Adrenal gland (tissue), 12 donors: ENCODE measurements around the gene UBR3. TPM values are rescaled to one million over a fixed set of nuclear protein-coding genes. Genes with fewer than 3 reads are reported as not detected.
"Not testable (repeated sequence)": the region's sequence is repeated elsewhere in the genome, so short reads cannot be mapped to it uniquely, and the experiment has no call there.

ENCODE experiments used
- DNase-seq, 7 donors: peaks; one replicate each; pipeline ENCODE4 v3.0.0-alpha.2; 2019 to 2020
- H3K27ac ChIP-seq, 5 donors: fragments of 200-600 bp; sonication (generic) in 4 of 5; 1 replicate in 3 of 5; 2 replicates in 2 of 5; pipeline versions ENCODE4 v1.5.1 to v1.8.0; 2016 to 2020; ENCODE audit warnings: mild to moderate bottlenecking in 1 of 5
- H3K27me3 ChIP-seq: fragments of 200-600 bp; 2 replicates; pipeline ENCODE4 v1.8.0; 2021
- H3K36me3 ChIP-seq, 2 donors: fragments of 200-600 bp; replicated peaks in 1 of 2; 1 replicate in 1 of 2; 2 replicates in 1 of 2; pipeline versions ENCODE4 v1.5.1 to v1.8.0; 2018 to 2022
- H3K4me1 ChIP-seq, 2 donors: fragments of 200-600 bp; replicated peaks in 1 of 2; 1 replicate in 1 of 2; 2 replicates in 1 of 2; pipeline versions ENCODE4 v1.5.1 to v1.8.0; 2018 to 2021
- H3K4me3 ChIP-seq, 4 donors: fragments of 200-600 bp; sonication (generic) in 3 of 4; one replicate each; pipeline ENCODE4 v1.5.1; 2016 to 2018
- H3K9me3 ChIP-seq, 3 donors: fragments of 200-600 bp; sonication (generic) in 1 of 3; replicated peaks in 1 of 3; 1 replicate in 2 of 3; 2 replicates in 1 of 3; pipeline versions ENCODE4 v1.5.1 to v1.8.0; 2016 to 2021
- CTCF ChIP-seq, 6 experiments: fragments of 450-650 bp in 4 of 6; fragments of 200-600 bp in 2 of 6; sonication (generic) in 1 of 6; IDR thresholded peaks; 1 replicate in 5 of 6; 2 replicates in 1 of 6; pipeline versions ENCODE4 v1.5.1 to v1.8.0; 2016 to 2021; ENCODE audit warnings: antibody characterized with exemption in 6 of 6, mild to moderate bottlenecking in 2 of 6, moderate library complexity in 1 of 6
- POLR2A ChIP-seq, 2 donors: fragments of 450-650 bp; IDR thresholded peaks; one replicate each; pipeline ENCODE4 v1.6.1; 2017; ENCODE audit warnings: antibody characterized with exemption in 2 of 2, mild to moderate bottlenecking in 2 of 2, moderate library complexity in 1 of 2
- WGBS, 4 donors: extraction: QIAGEN DNeasy Blood & Tissue Kit in 2 of 4; methylation state at CpG; one replicate each; pipeline versions ENCODE4 v1.1.5 to v1.1.7; 2013 to 2017; 5-methylcytosine and 5-hydroxymethylcytosine counted together
- intact Hi-C, 2 donors: fragments of 100-400 bp; cut with DNase I; formaldehyde crosslinking; loops; one replicate each; pipeline versions ENCODE4 v1.14.1 to v1.15.0; 2022 to 2023
- polyA plus RNA-seq, 3 donors: library from polyadenylated mRNA; stranded (reverse); fragments of 200-250 nt in 2 of 3; fragments of 350-450 nt in 1 of 3; fragmentation: Illumina TruSeq in 1 of 3; extraction: RNeasy Lipid Tissue Mini Kit (QIAGEN cat#74804) in 1 of 3; gene quantifications; one replicate each; pipeline ENCODE4 v1.2.3, GENCODE V29; 2013 to 2014
- total RNA-seq, 9 donors: library from RNA; depleted of rRNA in 4 of 9; stranded (reverse); fragments of >200 nt in 4 of 9; fragments of 120-200 nt in 1 of 9; fragmentation: NEBNext Ultra II Directional in 1 of 9; extraction: Animal tissue kit (Norgen Biotek cat#: 25700) in 1 of 9; gene quantifications; one replicate each; pipeline versions ENCODE4 v1.1.0 to v1.2.4, GENCODE V29; 2013 to 2023
- donor health status: healthy with polysubstance abuse.
- donor health status: Bipolar disorder and iron deficiency.
- donor health status: DM: yes; HTN: yes; CAD: no.
- donor health status: DM: no; HTN: no; CAD: no.
- donor health status: DM: no; HTN: no; CAD: no.
- donor health status: DM: yes; HTN: yes; CAD: no.

UBR3 gene
- total and polyA plus RNA-seq, 12 donors = 25.5 to 85.7 (median 62.8) TPM

GRCh38 chr2:169806586-169806985 is 20.7 kb upstream of the UBR3 start:
- Histone ChIP-seq H3K27ac (no peak overlapping the region), H3K9me3 (no peaks in the 10 kb centered on the region), H3K27me3 (no peaks in the 10 kb centered on the region), H3K4me3 (no peak overlapping the region), H3K36me3 (peaks cover 0 to 66% of the 10 kb centered on the region in 2 donors), H3K4me1 (no peaks in the 10 kb centered on the region)
- no peak for DNase-seq
- intact Hi-C loops = no loop called here
- TF ChIP-seq CTCF (IDR thresholded peaks at IDR 0.05) = no peak
- TF ChIP-seq POLR2A (IDR thresholded peaks at IDR 0.05) = no peak

GRCh38 chr2:169808221-169808620 is 19.0 kb upstream of the UBR3 start:
- Histone ChIP-seq H3K4me3 (no peak overlapping the region), H3K27me3 (no peaks in the 10 kb centered on the region), H3K9me3 (no peaks in the 10 kb centered on the region), H3K4me1 (no peaks in the 10 kb centered on the region), H3K27ac (no peak overlapping the region), H3K36me3 (peaks cover 0 to 77% of the 10 kb centered on the region in 2 donors)
- no peak for DNase-seq
- 62 to 76% (median 72%) methylated on average over 4 of the region's 4 CpGs for WGBS, 4 donors
- intact Hi-C loops = no loop called here
- TF ChIP-seq POLR2A (IDR thresholded peaks at IDR 0.05) (no peak), CTCF (IDR thresholded peaks at IDR 0.05) (no peak)

- 65 to 92% (median 77%) methylated on average over 1 of the region's 1 CpG for WGBS, 4 donors
- intact Hi-C loops = no loop called here
- Histone ChIP-seq H3K27me3 (no peaks in the 10 kb centered on the region), H3K4me3 (no peak overlapping the region), H3K4me1 (no peaks in the 10 kb centered on the region), H3K9me3 (no peaks in the 10 kb centered on the region), H3K27ac (no peak overlapping the region), H3K36me3 (peaks cover 0 to 53% of the 10 kb centered on the region in 2 donors)
- TF ChIP-seq CTCF (IDR thresholded peaks at IDR 0.05) (no peak), POLR2A (IDR thresholded peaks at IDR 0.05) (no peak)
- no peak for DNase-seq
Observed at GRCh38 chr2:169815849-169816248, 11.4 kb upstream of the UBR3 start.

- H3K4me3 ChIP-seq, H3K27me3 ChIP-seq, DNase-seq, H3K4me1 ChIP-seq, H3K27ac ChIP-seq, intact Hi-C loops, H3K9me3 ChIP-seq: not testable (repeated sequence)
- peaks cover 0 to 42% of the 10 kb centered on the region in 2 donors for H3K36me3 ChIP-seq
Observed at GRCh38 chr2:169816961-169817360, 10.3 kb upstream of the UBR3 start.

GRCh38 chr2:169817369-169817768 is 9.9 kb upstream of the UBR3 start:
- H3K36me3 ChIP-seq = peaks cover 0 to 38% of the 10 kb centered on the region in 2 donors
- H3K4me1 ChIP-seq, H3K4me3 ChIP-seq, H3K9me3 ChIP-seq, H3K27ac ChIP-seq, H3K27me3 ChIP-seq, DNase-seq, intact Hi-C loops: not testable (repeated sequence)
- WGBS, 4 donors = 95 to 99% (median 99%) methylated on average over 6 of the region's 6 CpGs
